ENCODE data around the gene MRI1.
"Not testable (repeated sequence)": the region's sequence is repeated elsewhere in the genome, so short reads cannot be mapped to it uniquely, and the experiment has no call there.

The MRI1 gene

GRCh38 chr19:13764101-13764807 is at the start of gene MRI1:
MRI1 (plus strand) TSS chr19:13764522; CDS start chr19:13764589, 67 bp downstream.
- peak; percentile 53 for DNase-seq (ENCODE audit: low read depth)

DNA sequence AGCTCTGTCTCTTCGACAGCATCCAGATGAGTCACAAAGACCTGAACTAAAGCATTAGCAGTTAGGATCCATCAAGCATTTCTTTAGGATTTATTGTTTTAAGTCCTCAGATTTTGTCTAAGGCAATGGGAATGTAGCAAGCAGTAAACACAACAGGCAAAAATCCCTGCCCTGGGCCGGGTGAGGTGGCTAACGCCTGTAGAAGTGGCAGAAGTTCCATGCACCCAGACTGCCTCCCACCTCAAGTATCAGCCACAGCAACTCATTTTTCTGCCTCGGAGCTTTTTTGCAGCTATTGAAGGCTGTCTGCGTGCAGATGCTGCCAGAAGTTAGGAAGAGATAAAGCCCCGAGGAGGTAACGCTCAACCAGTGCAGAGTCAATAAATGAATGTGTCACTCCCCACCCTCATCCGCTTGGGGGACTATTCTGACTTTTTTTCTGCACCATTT is 47.1 kb upstream of the MRI1 start:
- peak; percentile 65 for DNase-seq (ENCODE audit: low read depth)

DNA sequence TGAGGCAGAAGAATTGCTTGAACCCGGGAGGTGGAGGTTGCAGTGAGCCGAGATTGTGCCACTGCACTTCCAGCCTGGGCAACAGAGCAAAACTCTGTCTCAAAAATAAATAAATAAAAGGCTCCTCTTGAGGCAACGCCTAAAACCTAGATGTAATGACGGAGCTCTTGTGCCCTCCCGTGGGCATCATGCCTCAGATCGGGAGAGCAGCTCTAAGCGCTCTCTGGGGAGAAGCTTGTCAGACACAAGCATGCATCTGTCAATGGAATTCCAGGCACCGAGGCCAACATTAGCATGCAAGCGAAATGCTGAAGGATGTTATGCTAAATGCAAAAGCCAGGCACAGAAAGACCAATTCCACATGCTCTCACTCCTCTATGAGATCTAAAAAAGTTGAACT is 45.6 kb upstream of the MRI1 start:
- no peak for DNase-seq (ENCODE audit: low read depth)

DNA sequence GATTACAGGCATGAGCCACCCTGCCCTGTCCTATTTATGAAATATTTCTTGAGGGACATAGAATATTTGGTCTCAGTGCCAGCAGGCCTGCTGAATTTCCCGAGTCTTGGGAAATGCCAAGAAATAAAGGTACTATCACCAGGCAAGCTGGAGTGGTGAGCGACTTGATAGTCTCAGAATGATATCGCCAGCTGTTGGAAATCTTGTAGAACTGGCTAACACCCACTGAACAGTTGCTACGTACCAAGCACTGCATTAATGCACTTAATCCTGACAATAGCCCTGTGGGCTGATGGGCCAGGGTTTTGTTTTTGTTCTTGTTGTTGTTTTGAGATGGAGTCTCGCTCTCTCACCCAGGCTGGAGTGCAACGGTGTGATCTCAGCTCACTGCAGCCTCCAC is 42.2 kb upstream of the MRI1 start:
- DNase-seq (ENCODE audit: low read depth), result no peak

- no peak for DNase-seq (ENCODE audit: low read depth)
These were observed 41.1 kb upstream of the MRI1 start for GRCh38 chr19:13723206-13723605.

GRCh38 chr19:13726323-13726722 is 38.0 kb upstream of the MRI1 start:
- DNase-seq (ENCODE audit: low read depth), result no peak

- no peak for DNase-seq (ENCODE audit: low read depth)
These were observed 36.5 kb upstream of the MRI1 start for GRCh38 chr19:13727798-13728197.

DNA sequence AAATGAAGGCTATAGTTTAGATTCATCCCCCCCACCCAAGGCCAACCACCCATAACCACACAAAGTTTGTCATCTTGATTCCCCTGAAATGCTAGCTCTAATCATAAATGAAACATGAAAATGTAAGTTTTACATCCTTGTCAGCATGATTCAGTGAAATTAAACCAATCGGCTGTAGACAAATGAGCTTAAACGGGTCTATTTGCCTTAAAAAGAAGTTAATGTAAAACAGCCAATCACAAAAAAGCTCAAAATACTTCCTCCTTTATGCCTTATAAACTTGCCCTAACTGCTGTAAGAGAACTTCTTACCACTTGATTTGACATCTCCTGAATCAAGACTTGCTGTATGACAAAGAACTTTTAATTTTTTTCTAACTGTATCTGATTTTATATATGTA is 34.5 kb upstream of the MRI1 start:
- no peak for DNase-seq (ENCODE audit: low read depth)

- peak; percentile 81 for DNase-seq (ENCODE audit: low read depth)
These were observed 33.0 kb upstream of the MRI1 start for GRCh38 chr19:13731147-13731964.

GRCh38 chr19:13732337-13732736 is 32.0 kb upstream of the MRI1 start:
- no peak for DNase-seq (ENCODE audit: low read depth)

DNA sequence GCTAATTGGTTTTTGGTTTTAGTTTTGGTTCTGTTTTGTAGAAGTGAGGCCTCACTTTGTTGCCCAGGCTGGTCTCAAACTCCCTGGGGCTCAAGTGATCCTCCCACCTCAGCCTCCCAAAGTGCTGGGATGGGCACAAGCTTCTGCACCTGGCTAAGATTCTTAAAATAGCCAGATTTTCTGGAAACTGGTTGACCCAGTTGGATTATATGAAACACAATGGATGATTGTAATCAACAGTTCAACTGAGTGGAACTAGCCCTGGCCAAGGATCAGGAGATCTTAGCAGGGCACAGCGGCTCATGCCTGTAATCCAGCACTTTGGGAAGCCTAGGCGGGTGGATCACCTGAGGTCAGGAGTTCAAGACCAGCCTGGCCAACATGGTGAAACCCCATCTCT is 29.6 kb upstream of the MRI1 start:
- no peak for DNase-seq (ENCODE audit: low read depth)

DNA sequence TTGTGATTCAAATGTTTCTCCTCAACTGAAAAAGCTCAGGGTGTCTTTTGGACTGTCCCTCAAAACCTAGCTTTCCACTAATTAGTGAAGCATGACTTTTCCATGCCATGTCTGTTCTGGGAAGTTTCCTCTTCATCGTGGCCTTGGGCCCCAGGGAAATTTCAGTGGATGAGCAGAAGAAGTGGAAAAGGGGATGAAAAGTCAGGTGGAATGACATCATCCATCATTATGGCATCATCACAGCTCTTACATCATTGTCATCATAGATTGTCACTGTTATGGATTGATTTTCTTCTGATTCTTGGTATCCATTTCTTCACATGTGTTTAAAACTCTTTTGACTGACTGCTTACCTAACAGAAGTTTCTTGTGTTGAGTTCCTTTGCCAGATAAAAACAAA is 26.2 kb upstream of the MRI1 start:
- no peak for DNase-seq (ENCODE audit: low read depth)

GRCh38 chr19:13741893-13742292 is 22.4 kb upstream of the MRI1 start:
- DNase-seq (ENCODE audit: low read depth), result no peak

DNA sequence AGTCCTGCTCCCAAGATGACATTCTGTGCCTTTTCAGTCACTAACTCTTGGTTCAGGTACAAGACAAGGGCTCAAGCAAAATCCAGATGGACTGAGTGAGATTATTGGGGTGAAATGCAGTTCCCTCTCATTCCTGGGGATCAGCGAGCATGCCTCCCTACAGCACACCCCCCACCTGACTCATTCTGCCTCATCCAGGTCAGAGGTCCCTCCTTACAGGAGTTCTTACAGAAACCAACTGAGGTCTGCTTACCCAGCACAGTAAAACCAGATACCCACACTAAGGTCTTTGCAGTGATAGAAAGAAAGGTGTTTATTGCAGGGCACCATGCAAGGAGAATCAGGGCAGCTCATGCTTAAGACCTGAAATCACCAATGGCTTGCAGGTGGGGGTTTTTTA is 21.6 kb upstream of the MRI1 start:
- no peak for DNase-seq (ENCODE audit: low read depth)

- DNase-seq (ENCODE audit: low read depth), result no peak
These were observed 20.1 kb upstream of the MRI1 start for GRCh38 chr19:13744174-13744573.

DNA sequence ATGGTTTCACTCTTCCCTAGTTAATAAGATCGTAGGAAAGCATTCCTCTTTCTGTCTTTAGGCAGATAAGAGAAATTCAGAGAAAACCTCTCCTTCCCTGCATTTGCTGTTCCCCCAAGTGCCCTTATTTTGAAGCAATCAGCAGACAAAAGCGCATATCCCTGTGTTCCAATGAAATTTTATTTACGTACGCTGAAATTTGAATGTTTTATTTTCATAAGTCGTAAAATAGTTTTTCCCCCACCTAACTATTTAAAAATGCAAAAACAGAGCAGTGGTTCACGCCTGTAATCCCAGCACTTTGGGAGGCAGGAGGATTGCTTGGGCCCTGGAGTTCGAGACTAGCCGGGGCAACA is 17.2 kb upstream of the MRI1 start:
- no peak for DNase-seq (ENCODE audit: low read depth)

DNA sequence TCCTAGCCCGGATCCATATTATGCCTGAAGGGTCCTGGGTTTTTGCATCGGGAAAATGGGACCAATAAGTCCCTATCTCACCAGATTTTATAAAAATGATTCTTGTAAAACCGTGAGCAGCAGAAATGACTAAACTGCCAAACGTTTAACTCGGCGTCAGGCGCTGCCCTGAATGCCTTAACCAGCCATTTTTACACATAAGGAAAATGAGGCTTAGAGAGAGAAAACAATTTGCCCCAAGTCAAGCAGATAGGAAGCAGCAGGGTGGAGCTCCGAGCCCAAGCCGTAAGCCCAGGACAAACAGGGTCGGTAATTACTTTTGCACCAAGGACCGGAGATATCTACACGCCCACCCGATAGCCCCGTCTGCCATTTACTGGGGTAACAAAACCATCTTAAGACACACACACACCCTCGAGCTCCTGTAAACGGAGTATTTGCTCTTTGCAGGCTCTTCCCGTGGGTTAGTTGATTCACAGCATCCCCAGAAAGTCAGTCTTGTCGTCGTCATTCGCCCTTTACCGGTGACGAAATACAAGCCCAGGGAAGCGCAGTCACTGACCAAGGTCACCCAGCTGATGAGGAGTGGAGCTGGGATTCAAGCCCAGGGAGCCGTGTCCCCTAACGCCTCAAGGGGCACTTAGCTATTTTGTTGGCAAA is 16.0 kb upstream of the MRI1 start:
- DNase-seq (ENCODE audit: low read depth), result no peak

GRCh38 chr19:13751436-13751835 is 12.9 kb upstream of the MRI1 start:
- DNase-seq (ENCODE audit: low read depth), result no peak

DNA sequence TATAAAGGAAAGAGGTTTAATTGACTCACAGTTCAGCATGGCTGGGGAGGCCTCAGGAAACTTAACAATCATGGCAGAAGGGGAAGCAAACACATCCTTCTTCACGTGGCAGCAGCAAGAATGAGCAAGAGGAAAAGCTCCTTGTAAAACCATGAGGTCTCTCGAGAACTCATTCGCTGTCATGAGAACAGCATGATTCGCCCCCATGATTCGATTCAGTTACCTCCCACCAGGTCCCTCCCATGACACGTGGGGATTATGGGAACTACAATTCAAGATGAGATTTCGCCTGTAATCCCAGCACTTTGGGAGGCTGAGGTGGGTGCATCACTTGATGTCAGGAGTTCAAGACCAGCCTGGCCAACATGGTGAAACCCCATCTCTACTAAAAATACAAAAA is 10.7 kb upstream of the MRI1 start:
- not testable (repeated sequence) for DNase-seq (ENCODE audit: low read depth)

DNA sequence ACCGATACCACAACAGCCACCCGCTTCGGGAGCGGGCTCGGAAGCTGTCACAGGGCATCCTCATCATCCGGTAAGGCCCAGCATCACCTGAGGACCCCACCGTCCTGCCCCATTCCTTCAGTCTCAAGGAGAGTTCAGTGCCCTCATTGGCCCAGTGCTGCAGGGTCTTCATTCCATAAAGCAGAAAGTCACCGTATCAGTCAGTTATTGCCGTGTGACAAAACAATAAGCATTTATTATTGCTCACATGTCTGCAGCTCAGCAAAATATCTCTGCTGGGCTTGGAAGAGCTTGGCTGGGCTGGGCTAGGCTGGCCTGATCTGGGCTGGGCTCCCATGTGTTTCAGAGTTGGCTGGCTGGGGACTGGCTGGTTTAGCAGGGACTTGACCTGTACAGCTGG is 8.1 kb upstream of the MRI1 start:
- no peak for DNase-seq (ENCODE audit: low read depth)

DNA sequence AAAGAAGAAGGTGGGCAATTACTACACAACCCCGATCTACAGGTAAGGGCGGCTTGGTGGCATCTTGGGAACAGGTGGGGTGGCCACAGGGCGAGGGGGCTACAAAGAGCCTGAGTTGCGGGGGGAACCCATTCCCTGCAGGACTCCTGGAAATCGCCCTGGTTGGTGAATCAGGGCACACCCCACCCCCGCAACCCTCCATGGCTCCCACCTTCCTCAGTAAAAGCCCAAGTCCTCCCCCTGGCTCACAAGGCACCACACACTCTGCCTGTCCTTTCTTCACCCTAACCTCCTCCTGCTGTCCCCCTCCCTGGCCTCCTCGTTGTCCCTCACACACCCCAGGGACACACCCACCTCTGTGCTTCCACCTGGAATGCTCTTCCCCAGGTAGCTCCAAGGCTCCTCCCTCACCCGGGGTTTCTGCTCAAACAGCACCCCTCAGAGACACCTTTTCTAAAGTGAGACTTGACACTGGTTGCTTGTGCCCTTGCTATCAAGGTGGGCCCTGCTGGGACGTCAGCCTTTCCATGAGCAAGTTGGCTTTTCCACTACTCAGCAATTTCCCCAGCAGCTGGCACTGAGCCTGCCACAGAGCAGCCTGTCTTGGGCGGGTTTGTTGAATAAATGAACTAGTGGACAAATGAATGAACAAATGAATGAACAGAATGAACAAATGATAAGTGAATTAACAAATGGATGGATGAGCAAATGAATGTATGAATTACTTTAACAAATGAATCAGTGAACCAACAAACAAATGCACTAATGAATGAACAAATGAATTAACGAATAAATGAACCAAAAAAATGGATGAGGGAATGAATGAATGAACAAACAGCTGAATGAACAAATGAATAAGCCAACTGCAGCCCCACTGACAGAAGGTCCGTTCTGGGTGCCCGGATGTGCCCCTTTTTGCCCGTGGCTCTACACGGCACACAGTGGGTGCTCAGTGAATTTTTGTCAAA is 6.2 kb upstream of the MRI1 start:
- DNase-seq (ENCODE audit: low read depth), result no peak

GRCh38 chr19:13758795-13759194 is 5.5 kb upstream of the MRI1 start:
- no peak for DNase-seq (ENCODE audit: low read depth)

Data from CMK (cell line).